Ascending aorta (tissue), 2 donors: Measurements from ENCODE around the gene TPK1. TPM values are rescaled to one million over a fixed set of nuclear protein-coding genes. Genes with fewer than 3 reads are reported as not detected.
"Not testable (repeated sequence)": the region's sequence is repeated elsewhere in the genome, so short reads cannot be mapped to it uniquely, and the experiment has no call there.

Experiments used
- DNase-seq, 2 donors: peaks; one replicate each; pipeline ENCODE4 v3.0.0-alpha.2; 2019; ENCODE audit warnings: low spot score in 2 of 2
- H3K27ac ChIP-seq, 2 donors: fragments of 200-600 bp; sonication (generic); one replicate each; pipeline ENCODE4 v1.5.1; 2016 to 2017; ENCODE audit warnings: mild to moderate bottlenecking in 1 of 2
- H3K27me3 ChIP-seq: fragments of 200-600 bp; sonication (generic); one replicate; pipeline ENCODE4 v1.5.1; 2017
- H3K36me3 ChIP-seq, 2 donors: fragments of 200-600 bp; sonication (generic); one replicate each; pipeline ENCODE4 v1.5.1; 2016
- H3K4me1 ChIP-seq, 2 donors: fragments of 200-600 bp; sonication (generic); one replicate each; pipeline ENCODE4 v1.5.1; 2016 to 2017; ENCODE audit warnings: mild to moderate bottlenecking in 1 of 2
- H3K4me3 ChIP-seq, 2 donors: fragments of 200-600 bp; sonication (generic); one replicate each; pipeline ENCODE4 v1.5.1; 2016 to 2017; ENCODE audit warnings: mild to moderate bottlenecking in 1 of 2
- H3K9me3 ChIP-seq, 2 donors: fragments of 200-600 bp; sonication (generic); one replicate each; pipeline ENCODE4 v1.5.1; 2016
- CTCF ChIP-seq, 3 experiments: fragments of 200-600 bp in 2 of 3; fragments of 450-650 bp in 1 of 3; sonication (generic) in 2 of 3; IDR thresholded peaks; one replicate each; pipeline ENCODE4 v1.5.1; 2016 to 2019; ENCODE audit warnings: antibody characterized with exemption in 3 of 3, mild to moderate bottlenecking in 1 of 3, moderate library complexity in 1 of 3
- intact Hi-C: fragments of 100-400 bp; cut with DNase I; formaldehyde crosslinking; loops from one replicate; pipeline ENCODE4 v1.15.1; 2023
- total RNA-seq: library from RNA; depleted of rRNA; stranded (reverse); fragments of >200 nt; gene quantifications from one replicate; pipeline ENCODE4 v1.1.0, GENCODE V29; 2016

Gene TPK1
- total RNA-seq, 1 donor from 2014 or later = 3.7 TPM

GRCh38 chr7:144579687-144580086, 256.2 kb downstream of the TPK1 start:
- no peak for DNase-seq
- TF ChIP-seq CTCF (IDR thresholded peaks at IDR 0.05) = no peak
- Histone ChIP-seq H3K4me3 (no peak overlapping the region), H3K36me3 (no peaks in the 10 kb centered on the region), H3K9me3 (no peaks in the 10 kb centered on the region), H3K27me3 (no peaks in the 10 kb centered on the region), H3K4me1 (no peaks in the 10 kb centered on the region), H3K27ac (no peak overlapping the region)
- intact Hi-C loops = no loop called here

- Histone ChIP-seq H3K9me3 (no peaks in the 10 kb centered on the region), H3K27me3 (no peaks in the 10 kb centered on the region), H3K4me1 (no peaks in the 10 kb centered on the region), H3K27ac (no peak overlapping the region), H3K36me3 (no peaks in the 10 kb centered on the region), H3K4me3 (no peak overlapping the region)
- intact Hi-C loops = no loop called here
- no peak for DNase-seq
- TF ChIP-seq CTCF (IDR thresholded peaks at IDR 0.05) = no peak
These were observed 260.4 kb downstream of the TPK1 start for GRCh38 chr7:144575456-144575855.

GRCh38 chr7:144574753-144575152, 261.1 kb downstream of the TPK1 start:
- H3K27ac ChIP-seq, H3K4me1 ChIP-seq, H3K9me3 ChIP-seq, H3K27me3 ChIP-seq, H3K4me3 ChIP-seq, intact Hi-C loops, DNase-seq, H3K36me3 ChIP-seq: not testable (repeated sequence)

- DNase-seq = no peak
- Histone ChIP-seq H3K27ac (no peak overlapping the region), H3K4me1 (no peaks in the 10 kb centered on the region), H3K27me3 (no peaks in the 10 kb centered on the region), H3K4me3 (no peak overlapping the region), H3K9me3 (peaks cover 0 to 1% of the 10 kb centered on the region in 2 donors), H3K36me3 (no peaks in the 10 kb centered on the region)
- intact Hi-C loops = no loop called here
- TF ChIP-seq CTCF (IDR thresholded peaks at IDR 0.05) = no peak
These were observed 267.6 kb downstream of the TPK1 start for GRCh38 chr7:144568233-144568632.

GRCh38 chr7:144565586-144565985, 270.3 kb downstream of the TPK1 start:
- Histone ChIP-seq H3K27me3 (no peaks in the 10 kb centered on the region), H3K4me3 (no peak overlapping the region), H3K27ac (no peak overlapping the region), H3K36me3 (no peaks in the 10 kb centered on the region), H3K9me3 (peaks cover 0 to 3% of the 10 kb centered on the region in 2 donors), H3K4me1 (no peaks in the 10 kb centered on the region)
- intact Hi-C loops = no loop called here
- no peak for DNase-seq
- TF ChIP-seq CTCF (IDR thresholded peaks at IDR 0.05) = no peak

GRCh38 chr7:144549861-144550260, 286.0 kb downstream of the TPK1 start:
- no peaks in the 10 kb centered on the region for H3K27me3 ChIP-seq
- TF ChIP-seq CTCF (IDR thresholded peaks at IDR 0.05) = no peak
- H3K4me3 ChIP-seq = no peak overlapping the region
- H3K27ac ChIP-seq = no peak overlapping the region
- no peaks in the 10 kb centered on the region for H3K36me3 ChIP-seq
- no peak for DNase-seq
- H3K9me3 ChIP-seq = no peaks in the 10 kb centered on the region
- no peaks in the 10 kb centered on the region for H3K4me1 ChIP-seq
- intact Hi-C loops = no loop called here
